Mucosa of descending colon (tissue), 3 donors: Measurements from ENCODE around the gene PXK. TPM values are rescaled to one million over a fixed set of nuclear protein-coding genes. Genes with fewer than 3 reads are reported as not detected.

ENCODE experiments used
- ATAC-seq: fragments of 200-7000 bp; cut with Tn5 transposase; one replicate; pipeline ENCODE4 v1.9.1; 2020; ENCODE audit warnings: mild to moderate bottlenecking, moderate library complexity
- DNase-seq, 3 donors: peaks; one replicate each; pipeline ENCODE4 v3.0.0-alpha.2; 2020
- H3K36me3 ChIP-seq: fragments of 200-600 bp; one replicate; pipeline ENCODE4 v1.8.0; 2021; ENCODE audit warnings: low read depth, mild to moderate bottlenecking
- H3K4me1 ChIP-seq: fragments of 200-600 bp; one replicate; pipeline ENCODE4 v1.8.0; 2021; ENCODE audit warnings: low read depth, mild to moderate bottlenecking
- H3K4me3 ChIP-seq: fragments of 200-600 bp; one replicate; pipeline ENCODE4 v1.8.0; 2021; ENCODE audit warnings: mild to moderate bottlenecking
- H3K9me3 ChIP-seq: fragments of 200-600 bp; one replicate; pipeline ENCODE4 v1.8.0; 2021; ENCODE audit warnings: mild to moderate bottlenecking
- intact Hi-C, 2 donors: fragments of 100-400 bp; cut with DNase I in 1 of 2; cut with micrococcal nuclease in 1 of 2; formaldehyde crosslinking; loops; one replicate each; pipeline versions ENCODE4 v1.11.0 to v1.11.1; 2022; cut with DNase I, micrococcal nuclease
- total RNA-seq, 3 donors: library from RNA; stranded (reverse); fragmentation: NEBNext Ultra II Directional in 2 of 3; extraction: Animal tissue kit (Norgen Biotek cat#: 25700) in 2 of 3; gene quantifications; one replicate each; pipeline versions ENCODE4 v1.2.1 to v1.2.4, GENCODE V29; 2021 to 2023
- TF ChIP-seq, protein P1 (sequence below): fragments of 200-600 bp; IDR thresholded peaks from one replicate; pipeline ENCODE4 v1.8.0; 2022; ENCODE audit warnings: antibody characterized with exemption, mild to moderate bottlenecking
- donor health status: DM: no; HTN: no; CAD: no; lungs with moderate emphysema.
- donor health status: DM: no; HTN: no; CAD: no.
- donor health status: DM: no; HTN: yes; CAD: no.

Gene PXK
- total RNA-seq, 3 donors from 2014 or later = 14.5 to 33.4 (median 19.5) TPM

- DNase-seq (no peak), ATAC-seq (no peak)
- no peaks in the 10 kb centered on the region for H3K36me3 ChIP-seq
- peaks cover 2% of the 10 kb centered on the region for H3K4me1 ChIP-seq
- intact Hi-C loops = no loop called here
- H3K9me3 ChIP-seq = no peaks in the 10 kb centered on the region
- H3K4me3 ChIP-seq = no peak overlapping the region
- TF ChIP-seq, protein P1, sequence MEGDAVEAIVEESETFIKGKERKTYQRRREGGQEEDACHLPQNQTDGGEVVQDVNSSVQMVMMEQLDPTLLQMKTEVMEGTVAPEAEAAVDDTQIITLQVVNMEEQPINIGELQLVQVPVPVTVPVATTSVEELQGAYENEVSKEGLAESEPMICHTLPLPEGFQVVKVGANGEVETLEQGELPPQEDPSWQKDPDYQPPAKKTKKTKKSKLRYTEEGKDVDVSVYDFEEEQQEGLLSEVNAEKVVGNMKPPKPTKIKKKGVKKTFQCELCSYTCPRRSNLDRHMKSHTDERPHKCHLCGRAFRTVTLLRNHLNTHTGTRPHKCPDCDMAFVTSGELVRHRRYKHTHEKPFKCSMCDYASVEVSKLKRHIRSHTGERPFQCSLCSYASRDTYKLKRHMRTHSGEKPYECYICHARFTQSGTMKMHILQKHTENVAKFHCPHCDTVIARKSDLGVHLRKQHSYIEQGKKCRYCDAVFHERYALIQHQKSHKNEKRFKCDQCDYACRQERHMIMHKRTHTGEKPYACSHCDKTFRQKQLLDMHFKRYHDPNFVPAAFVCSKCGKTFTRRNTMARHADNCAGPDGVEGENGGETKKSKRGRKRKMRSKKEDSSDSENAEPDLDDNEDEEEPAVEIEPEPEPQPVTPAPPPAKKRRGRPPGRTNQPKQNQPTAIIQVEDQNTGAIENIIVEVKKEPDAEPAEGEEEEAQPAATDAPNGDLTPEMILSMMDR = no peak
Observed at GRCh38 chr3:58463942-58464271, 131.2 kb downstream of the PXK start.

DNA sequence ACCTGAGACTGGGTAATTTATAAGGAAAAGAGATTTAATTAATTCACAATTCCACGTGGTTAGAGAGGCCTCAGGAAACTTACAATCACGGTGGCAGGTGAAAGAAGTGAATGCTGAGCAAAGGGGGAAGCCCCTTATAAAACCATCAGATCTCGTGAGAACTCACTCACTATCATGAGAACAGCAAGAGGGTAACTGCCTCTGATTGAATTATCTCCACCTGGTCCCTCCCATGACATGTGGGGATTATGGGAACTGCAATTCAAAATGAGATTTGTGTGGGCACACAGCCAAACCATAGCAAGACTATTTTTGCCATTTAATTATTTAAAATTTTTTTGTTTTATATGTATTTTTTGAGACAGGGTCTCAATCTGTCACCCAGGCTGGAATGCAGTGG is 132.2 kb downstream of the PXK start:
- intact Hi-C loops = no loop called here

GRCh38 chr3:58466899-58467563 is 134.3 kb downstream of the PXK start:
- TF ChIP-seq, protein P1 = no peak
- Histone ChIP-seq H3K4me3 (no peak overlapping the region), H3K9me3 (no peaks in the 10 kb centered on the region), H3K4me1 (peaks cover 18% of the 10 kb centered on the region), H3K36me3 (no peaks in the 10 kb centered on the region)
- ATAC-seq (no peak), DNase-seq (no peak)
- intact Hi-C loops = no loop called here

More for the DNA sequence above, 132.2 kb downstream of the PXK start:
- no peak for ATAC-seq
- no peak for DNase-seq
- TF ChIP-seq, protein P1 = no peak
- no peaks in the 10 kb centered on the region for H3K36me3 ChIP-seq
- peaks cover 2% of the 10 kb centered on the region for H3K4me1 ChIP-seq
- no peak overlapping the region for H3K4me3 ChIP-seq
- H3K9me3 ChIP-seq = no peaks in the 10 kb centered on the region

DNA sequence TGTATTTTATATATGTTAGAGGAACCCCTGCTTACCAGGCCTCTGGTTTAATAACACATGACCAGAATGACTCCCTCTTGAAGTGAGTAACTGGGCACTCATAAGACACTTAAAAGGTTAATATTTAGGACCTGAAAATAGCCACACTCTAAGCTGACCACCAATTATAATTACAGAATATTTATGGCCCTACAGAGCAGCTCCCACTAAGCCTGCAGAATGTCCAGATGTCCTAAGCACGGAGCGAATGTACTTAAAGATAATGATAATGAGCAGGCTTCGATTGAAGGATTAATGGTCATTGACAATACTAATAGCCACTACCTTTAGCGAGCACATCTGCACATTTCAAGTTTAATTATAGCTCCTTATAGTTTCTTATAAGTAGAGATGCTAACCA is 136.4 kb downstream of the PXK start:
- H3K4me1 ChIP-seq = peaks cover 17% of the 10 kb centered on the region
- intact Hi-C loops = no loop called here
- DNase-seq (no peak), ATAC-seq (no peak)
- TF ChIP-seq, protein P1 = no peak
- H3K4me3 ChIP-seq = no peak overlapping the region
- H3K9me3 ChIP-seq = no peaks in the 10 kb centered on the region
- no peaks in the 10 kb centered on the region for H3K36me3 ChIP-seq

DNA sequence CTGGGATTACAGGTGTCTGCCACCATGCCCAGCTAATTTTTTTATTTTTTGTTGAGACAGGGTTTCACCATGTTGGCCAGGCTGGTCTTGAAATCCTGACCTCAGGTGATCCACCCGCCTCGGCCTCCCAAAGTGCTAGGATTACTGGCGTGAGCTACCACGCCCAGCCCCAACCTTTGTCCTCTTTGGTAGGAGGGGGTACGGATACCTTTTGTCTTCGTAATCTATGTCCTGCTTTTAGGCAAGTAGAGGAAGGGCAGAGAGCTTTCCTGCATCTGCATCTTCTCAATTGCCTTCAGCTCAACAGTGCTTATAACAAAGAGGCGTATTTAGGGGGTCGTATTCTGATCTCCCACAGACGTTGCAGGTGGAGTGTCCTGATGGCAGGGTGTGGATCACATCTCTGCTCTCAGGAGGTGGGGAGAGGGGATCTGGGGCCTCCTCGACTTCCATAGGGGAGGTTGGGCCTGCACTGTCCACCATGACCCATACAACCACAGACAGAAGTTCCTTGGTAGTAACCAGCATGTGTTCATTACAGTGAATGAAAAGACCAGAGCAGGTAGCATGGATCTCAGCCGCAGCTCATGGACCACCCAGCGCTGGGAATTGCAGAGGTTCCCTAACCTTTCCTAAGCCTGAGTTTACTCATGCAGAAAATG is 137.8 kb downstream of the PXK start:
- no peaks in the 10 kb centered on the region for H3K36me3 ChIP-seq
- no peak overlapping the region for H3K4me3 ChIP-seq
- intact Hi-C loops = no loop called here
- TF ChIP-seq, protein P1 = no peak
- no peaks in the 10 kb centered on the region for H3K9me3 ChIP-seq
- peaks cover 17% of the 10 kb centered on the region for H3K4me1 ChIP-seq
- peak; percentile 5 for ATAC-seq
- peak in 1 of 3 donors; percentile 27 for DNase-seq
